8988T (cell line): ENCODE results near the gene PIP5K1C.
"Not testable (repeated sequence)": the region's sequence is repeated elsewhere in the genome, so short reads cannot be mapped to it uniquely, and the experiment has no call there.

Source experiments
- DNase-seq: peaks from one replicate; pipeline ENCODE4 v3.0.0; 2011

Gene PIP5K1C

GRCh38 chr19:3659746-3660112, 40.5 kb downstream of the PIP5K1C start:
- no peak for DNase-seq

- DNase-seq, result no peak
Observed at GRCh38 chr19:3658870-3659745, 41.2 kb downstream of the PIP5K1C start.

- no peak for DNase-seq
Observed at GRCh38 chr19:3658004-3658869, 42.0 kb downstream of the PIP5K1C start.

GRCh38 chr19:3657395-3657769, 42.9 kb downstream of the PIP5K1C start:
- DNase-seq, result no peak

GRCh38 chr19:3656747-3657394, 43.4 kb downstream of the PIP5K1C start:
- no peak for DNase-seq

- DNase-seq, result no peak
Observed at GRCh38 chr19:3656073-3656746, 44.1 kb downstream of the PIP5K1C start.

- peak; percentile 88 for DNase-seq
Observed at GRCh38 chr19:3655402-3656072, 44.7 kb downstream of the PIP5K1C start.

GRCh38 chr19:3653865-3654513, 46.3 kb downstream of the PIP5K1C start:
- no peak for DNase-seq

- DNase-seq, result no peak
Observed at GRCh38 chr19:3653081-3653795, 47.0 kb downstream of the PIP5K1C start.

- no peak for DNase-seq
Observed at GRCh38 chr19:3652422-3652821, 47.8 kb downstream of the PIP5K1C start.

- no peak for DNase-seq
Observed at GRCh38 chr19:3651684-3652083, 48.6 kb downstream of the PIP5K1C start.

GRCh38 chr19:3649888-3650287, 50.4 kb downstream of the PIP5K1C start:
- DNase-seq, result no peak

GRCh38 chr19:3648037-3648905, 52.0 kb downstream of the PIP5K1C start:
- DNase-seq, result no peak

GRCh38 chr19:3647102-3647501, 53.2 kb downstream of the PIP5K1C start:
- DNase-seq, result not testable (repeated sequence)

GRCh38 chr19:3646336-3647092, 53.8 kb downstream of the PIP5K1C start:
- no peak for DNase-seq

- no peak for DNase-seq
Observed at GRCh38 chr19:3645726-3646125, 54.5 kb downstream of the PIP5K1C start.

- no peak for DNase-seq
Observed at GRCh38 chr19:3645067-3645396, 55.2 kb downstream of the PIP5K1C start.

GRCh38 chr19:3644351-3645066, 55.8 kb downstream of the PIP5K1C start:
- no peak for DNase-seq
